HS-5 (cell line): ENCODE data around the gene ZNF506.
"Not testable (repeated sequence)": the region's sequence is repeated elsewhere in the genome, so short reads cannot be mapped to it uniquely, and the experiment has no call there.

Source experiments
- DNase-seq: peaks from one replicate; pipeline ENCODE4 v3.0.0-alpha.2; 2012; ENCODE audit warnings: low read depth

Gene ZNF506

DNA sequence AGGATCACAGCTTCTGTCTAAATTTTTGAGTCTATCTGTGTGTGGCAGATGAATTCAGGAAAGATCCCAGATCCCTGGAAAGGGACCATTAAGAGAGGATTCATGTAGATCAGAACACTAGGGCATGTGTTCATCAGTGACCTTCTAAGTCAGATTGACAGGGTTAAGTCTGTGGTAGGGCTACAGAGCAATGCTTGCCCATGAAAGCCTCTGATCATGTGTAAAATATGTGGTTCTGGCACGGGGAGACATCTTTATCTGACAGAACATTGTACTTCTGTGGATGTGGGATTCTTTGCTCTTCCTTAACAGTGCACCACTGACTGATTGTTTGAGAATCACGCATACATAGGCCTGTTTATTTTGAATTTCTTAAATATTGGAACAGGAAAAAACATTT, 42.9 kb downstream of the ZNF506 start:
- DNase-seq, result no peak

DNA sequence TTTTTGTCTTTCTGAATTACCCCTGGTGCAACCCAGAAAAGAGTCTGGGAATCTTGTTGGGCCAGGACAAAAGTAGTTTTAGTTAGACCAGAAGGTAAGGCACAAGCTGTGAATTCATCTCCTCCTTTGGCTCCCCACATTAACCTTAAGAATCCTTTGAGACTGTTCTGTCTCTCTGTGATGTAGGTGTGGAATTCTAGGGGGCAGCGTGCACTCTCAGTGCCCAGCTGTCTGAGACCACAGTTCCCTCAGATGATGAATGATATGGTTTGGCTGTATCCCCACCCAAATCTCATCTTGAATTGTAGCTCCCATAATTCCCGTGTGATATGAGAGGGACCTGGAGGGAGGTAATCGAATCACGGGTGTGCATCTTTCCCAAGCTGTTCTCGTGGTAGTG, 43.9 kb downstream of the ZNF506 start:
- DNase-seq, result no peak

DNA sequence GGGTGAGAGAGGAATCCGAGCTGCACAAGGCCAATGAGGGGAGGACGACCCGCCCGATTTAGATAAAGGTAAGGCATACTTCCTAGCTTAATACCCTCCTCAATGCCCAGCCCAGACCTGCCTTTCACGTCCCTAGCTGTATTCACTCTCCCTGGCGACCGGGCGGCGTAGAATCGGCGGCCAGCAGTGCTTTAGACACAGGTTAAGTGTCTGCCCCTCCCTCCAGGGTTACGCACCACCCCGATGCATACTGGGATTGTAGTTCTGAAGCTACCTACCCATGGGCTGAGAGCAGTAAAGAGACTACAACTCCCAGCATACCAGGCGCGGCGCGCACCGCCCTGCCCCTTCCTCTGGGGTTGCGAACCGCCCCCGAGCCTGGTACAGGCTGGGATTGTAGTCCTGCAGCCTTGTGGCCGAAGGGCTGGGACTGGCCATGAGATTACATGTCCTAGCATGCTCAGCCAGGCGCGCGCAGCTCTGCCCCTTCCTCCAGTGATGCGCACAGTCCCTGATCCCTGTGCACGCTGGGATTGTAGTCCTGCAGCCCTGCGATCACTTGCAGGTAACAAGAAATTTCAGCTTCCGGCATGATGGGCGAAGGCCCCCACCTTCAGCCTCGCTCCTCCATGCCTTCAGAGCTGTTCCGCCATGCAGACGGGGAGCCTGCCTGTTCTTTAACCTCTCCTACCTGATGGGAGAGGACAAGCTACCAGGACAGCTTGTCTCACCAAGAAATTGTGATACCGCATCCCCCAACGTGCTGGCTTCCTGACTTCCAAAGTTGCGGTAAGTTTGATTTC, 45.1 kb downstream of the ZNF506 start:
- DNase-seq, result peak; percentile 91

DNA sequence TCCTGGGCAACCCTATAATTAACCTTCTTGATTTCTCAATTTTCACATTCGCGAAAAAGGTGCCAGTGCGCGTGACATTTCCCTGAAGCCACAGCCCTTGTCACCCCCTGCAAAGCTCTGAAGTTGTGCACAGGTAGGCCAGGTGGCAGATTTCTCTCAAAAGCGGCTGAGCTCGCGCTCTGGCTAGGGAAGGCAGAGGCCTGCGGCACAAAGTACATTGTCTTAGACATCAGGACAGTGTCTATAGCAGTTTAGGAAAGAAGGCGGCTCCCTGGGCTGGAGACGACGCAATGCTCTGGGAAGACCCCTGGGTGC, 45.7 kb downstream of the ZNF506 start:
- no peak for DNase-seq

DNA sequence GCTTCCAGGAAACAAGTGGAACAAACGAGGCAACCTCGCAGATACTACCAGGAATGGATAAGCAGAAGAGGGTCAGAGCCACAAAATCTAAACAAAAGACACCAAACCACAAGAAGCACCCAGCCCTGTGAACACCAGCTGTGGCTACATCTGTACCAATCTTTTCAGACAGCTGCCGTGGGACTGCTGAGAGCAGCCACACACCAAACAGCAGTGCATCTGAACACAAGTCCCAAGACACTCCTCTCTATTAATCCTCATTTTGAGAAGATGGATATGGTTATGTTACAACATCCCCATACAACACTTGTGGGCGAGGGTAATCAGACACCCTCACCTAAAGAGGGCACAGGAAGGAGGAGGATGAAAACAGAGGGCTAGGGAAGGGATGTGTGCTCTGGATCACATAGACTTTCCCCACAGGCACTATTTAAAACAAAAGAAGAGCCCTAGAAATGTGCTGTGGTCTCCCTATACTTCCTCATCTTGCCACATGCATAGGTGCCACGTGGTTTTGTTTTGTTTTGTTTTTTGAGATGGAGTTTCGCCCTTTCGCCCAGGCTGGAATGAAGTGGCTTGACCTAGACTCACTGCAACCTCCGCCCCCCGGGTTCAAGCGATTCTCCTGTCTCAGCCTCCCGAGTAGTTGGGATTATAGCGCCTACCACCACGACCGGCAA, 47.1 kb downstream of the ZNF506 start:
- DNase-seq, result no peak

DNA sequence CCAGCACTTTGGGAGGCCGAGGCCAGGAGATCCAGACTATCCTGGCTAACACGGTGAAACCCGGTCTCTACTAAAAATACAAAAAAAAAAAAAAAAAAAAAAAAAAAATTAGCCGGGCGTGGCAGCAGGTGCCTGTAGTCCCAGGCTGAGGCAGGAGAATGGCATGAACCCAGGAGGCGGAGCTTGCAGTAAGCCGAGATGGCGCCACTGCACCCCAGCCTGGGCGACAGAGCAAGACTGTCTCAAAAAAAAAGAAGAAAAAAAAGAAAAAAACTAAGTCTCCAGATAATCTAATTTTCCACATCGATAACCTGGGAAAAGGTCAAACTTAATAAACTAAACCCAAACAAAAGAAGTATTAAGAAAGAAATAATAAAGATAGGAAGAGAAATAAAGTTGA, 49.6 kb downstream of the ZNF506 start:
- DNase-seq, result not testable (repeated sequence)

DNA sequence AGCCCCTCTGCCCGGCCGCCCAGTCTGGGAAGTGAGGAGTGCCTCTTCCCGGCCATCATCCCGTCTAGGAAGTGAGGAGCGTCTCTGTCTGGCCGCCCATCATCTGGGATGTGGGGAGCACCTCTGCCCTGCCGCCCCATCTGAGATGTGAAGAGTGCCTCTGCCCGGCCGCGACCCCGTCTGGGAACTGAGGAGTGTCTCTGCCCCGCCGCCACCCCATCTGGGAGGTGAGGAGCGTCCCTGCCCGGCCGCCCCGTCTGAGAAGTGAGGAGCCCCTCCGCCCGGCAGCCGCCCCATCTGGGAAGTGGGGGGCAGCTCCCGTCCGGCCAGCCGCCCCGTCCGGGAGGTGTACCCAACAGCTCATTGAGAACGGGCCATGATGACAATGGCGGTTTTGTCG, 51.6 kb downstream of the ZNF506 start:
- DNase-seq, result not testable (repeated sequence)

DNA sequence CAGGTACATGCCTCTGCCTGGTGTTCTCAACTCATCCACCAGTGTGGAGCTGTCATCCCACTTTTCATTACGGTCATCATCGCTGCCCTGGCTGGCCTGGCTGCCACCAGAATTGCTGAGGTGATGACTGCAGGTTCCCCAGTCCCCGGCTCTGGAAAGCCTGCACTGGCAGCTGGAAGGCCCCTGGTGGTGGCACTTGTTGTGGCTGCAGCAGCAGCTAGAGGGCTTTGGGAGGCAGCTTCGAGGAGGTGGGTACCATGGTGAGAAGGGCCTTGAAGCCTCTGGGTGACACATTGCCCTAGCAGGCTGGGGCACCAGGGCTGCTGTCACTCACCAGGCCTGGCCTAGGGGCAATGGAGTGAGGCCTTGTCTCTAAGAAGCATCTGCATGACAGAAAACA, 63.4 kb downstream of the ZNF506 start:
- DNase-seq, result no peak

DNA sequence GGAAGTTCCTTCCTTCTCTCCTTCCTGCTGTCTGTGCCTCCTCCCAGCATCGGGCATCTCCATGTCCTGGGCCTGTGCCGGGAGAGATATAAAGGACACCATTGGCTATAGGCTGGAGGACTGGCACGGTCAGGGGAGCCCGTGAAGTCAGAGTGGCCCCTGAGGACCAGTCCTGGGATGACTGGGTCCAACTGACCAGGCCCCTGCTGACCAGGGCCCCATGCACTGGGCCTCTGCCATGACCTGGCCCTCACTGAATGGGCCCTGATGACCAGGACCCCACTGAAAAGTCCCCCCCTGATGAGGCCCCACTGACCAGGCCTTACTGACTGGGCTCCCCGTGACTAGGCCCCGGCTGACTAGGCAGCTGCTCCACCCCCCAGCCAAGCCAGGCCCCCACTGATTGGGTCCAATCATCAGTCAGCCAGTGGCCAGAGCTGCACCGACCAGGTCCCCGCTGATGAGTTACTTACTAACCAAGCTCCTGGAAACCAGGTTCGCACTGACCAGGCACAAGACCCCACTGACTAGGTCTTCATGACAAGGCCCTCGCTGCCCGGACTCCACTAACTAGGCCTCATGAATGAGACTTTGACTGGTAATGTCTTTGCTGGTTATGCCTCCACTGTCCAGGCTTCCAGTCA, 68.7 kb downstream of the ZNF506 start:
- DNase-seq, result no peak

DNA sequence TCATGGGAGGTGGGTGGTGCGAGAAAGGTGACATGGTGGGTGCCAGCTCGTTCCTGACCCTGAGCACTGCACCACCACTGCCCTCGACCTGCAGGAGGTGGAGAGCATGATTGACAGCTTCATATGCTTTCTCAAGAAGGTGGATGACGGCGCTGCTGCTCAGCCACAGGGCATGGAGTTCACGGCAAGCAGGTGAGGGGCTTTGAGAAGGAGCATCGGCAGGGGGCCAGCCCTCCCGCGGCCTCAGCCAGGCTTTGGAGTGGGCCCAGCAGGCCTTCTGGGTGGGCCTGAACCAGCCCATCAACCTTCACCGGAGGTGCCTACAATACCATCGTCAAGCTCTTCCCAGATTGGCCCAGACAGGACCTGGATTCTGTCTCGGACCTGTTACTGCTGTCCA, 69.7 kb downstream of the ZNF506 start:
- DNase-seq, result no peak

DNA sequence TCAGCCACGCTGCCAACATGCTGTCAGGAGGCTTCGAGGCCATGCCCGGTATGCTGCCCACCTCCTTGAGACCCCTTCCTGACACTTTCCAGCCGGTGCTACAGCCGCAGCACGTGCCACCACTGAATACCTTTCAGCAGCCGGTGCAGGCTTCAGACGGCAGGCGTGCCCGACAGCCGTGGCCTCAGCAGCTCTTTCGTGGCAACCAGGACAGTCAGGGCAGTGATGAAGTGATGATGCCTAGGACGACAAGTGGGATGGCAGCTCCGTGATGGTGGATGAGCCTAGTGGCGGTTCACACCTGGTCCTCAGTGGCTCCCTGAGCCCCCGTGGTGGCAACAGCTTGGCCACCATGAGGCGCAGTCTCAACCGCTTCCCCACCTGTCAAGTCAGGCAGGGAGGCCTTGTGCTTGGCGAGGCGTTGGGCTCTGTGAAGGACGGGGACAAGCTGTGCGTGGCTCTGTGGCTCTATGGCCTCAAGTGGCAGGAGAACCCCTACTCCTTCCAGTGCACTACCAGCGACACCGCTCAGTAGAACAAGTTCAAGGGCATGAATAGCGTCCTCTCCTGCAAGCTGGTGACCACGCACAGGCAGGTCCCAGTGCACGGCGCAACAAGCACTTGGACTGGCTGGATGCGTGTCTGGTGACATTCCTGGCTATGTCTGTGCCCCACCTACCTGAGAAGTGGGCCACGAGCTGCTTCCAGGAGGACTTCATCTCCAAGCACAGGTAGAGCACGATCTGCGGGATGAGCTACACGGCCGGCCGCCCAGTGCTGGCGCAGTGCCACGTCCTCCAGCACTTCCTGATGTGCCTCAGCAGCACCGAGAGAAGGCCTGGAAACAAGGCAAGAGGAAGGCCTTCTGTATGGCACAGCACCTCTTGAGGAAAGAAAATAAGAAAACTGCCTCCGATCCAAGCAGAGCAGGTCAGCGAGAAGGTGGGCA, 70.4 kb downstream of the ZNF506 start:
- no peak for DNase-seq

DNA sequence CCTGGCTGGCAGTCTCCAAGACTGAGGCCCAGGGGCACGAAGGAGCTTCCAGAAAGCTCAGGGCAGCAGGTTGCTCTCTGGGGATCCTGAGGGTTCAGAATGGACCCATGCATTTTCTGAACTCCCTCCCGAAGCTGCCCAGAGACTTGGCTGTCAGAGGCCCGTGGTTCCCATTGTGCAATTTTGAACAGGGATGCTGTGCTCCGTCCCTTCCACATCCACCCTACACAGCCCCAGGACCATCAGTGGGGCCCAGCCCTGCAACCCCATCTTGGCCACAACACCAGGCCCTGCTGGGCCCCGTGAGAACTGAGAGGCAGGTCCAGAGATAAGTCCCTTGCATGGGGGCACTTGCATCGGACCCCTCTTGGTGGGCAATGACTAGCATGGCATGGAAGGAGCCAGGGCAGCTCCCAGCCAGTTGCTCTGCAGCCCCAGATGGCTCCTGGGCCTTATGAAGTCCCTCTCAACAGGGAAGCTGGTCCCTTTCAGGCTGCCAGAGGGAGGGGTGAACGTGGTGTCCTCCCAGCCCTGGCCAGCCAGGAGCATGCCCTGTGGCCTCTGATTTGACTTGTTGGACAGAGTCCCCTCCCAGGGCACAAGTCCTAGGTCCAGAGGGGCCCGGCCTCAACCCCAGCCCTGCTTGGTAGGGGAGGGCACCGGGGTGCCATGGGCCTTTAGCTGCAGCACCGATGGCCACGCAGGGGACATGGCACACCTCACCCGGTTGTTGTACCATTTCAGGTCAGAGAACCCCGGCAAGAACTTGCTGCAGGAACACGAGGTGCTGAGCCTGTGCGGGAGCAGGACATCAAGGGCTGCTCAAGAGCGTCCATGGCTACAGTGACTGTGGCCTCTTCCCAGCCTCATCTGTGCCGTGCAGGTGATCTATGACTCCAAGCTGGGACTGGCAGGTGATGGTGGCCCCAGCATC, 71.4 kb downstream of the ZNF506 start:
- no peak for DNase-seq

DNA sequence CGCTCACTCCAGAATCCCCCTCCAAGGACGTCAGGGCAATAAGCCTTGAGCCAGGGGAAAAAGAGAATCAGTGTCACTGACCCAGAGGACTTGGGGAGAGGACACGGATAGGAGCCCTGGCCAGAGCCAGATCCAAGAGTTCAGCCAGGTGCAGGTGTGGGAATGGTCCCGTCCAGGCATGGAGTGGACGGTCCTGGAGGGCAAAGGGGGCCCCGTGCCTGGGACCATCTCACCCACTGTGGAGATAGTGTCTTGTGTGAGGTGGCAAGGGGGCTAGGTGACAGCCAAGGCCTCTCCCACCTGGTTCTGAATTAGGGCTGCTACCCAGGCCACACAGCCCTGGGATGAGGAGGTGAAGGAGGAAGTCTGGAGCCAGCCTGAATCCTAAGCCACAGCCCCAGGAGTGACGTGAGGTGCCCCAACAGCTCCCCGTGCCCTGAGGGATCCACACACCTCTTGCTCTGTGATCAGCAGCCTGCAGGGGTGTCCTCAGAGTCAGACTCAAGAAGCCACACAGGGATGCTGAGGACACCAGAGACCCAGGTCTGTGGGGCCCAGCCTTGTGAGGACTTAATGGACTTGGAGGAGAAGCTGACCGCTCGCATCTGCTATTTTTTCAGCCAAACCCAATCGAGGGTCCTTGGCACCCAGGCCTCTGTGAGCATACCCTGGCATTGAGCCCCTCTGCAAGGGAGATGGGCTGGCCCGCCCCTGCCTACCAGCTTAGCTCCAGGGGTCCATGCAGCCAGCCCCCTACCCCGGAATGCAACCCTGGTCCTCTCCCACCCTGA, 72.2 kb downstream of the ZNF506 start:
- DNase-seq, result no peak

DNA sequence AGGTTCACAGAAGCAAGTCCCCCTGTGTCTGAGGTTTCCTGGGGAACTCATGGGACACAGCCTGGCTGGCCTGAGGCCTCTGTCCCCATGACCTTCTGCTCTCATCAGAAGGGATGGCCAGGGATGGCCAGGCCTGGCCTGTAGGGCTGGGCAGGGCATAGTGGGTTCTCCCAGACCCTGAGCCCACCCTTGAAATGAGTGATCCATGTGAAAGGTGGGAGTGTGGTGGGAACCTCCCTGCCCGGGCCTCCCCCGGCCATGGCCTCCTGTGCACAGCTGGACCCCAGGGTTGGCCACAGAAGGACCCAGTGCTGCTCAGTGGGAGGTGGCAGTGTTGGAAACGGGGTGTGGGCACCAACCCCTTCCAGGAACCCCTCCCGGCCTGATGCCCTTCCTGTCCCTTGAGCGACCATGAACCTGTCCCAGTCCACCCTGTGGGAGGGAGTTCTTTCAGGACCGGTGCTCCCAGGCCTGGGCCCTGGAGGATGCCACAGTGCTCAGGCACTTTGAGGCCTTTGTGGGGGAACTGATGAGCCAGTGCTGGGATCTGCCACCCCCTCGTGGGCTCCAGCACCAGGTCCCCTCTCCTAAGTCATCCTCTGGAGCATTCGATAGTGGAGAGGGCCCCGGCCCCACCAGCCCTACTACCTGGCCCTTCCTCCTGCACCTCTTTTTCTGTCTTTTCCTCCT, 73.2 kb downstream of the ZNF506 start:
- DNase-seq, result no peak

DNA sequence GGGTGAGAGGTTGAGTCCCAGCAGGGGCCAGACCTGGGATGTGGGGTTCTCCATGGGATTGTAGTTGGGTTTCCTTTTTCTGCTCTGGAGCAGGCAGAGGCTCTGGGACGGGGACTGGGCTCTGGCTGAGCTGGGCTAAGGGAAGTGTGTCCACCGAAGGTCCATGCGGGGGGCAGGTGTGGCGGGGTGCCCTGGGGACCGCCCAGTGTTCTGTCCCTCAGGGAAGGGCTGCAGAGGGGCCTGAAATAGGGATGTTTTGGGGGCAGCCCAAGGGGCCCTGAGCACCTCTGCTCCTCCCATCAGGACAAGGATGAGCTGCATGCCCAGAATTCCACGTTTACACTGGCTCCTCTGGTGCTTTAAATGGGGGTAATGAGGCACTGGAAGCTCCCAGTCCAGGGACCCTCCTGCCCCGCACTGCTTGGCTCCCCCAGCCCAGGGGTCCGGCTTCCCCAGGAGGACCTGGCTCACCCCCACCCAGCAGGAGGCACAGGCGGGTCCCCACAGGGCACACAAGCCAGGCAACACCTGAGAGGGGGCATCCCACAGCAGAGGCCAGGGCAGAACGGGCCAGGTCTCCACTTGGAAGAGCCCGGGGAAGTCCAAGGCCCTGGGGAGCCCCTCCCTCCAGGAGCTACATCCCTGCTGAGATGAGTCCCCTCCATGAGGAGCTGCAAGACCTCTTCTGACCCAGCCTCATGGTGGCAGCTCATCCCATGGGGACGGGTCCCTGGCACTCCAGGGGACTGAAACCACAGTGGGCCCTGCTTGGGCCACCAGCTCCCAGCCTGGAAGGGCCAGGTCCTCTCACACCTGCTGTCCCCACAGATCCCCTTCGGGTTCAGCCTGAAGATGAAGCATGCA, 74.0 kb downstream of the ZNF506 start:
- DNase-seq, result no peak

DNA sequence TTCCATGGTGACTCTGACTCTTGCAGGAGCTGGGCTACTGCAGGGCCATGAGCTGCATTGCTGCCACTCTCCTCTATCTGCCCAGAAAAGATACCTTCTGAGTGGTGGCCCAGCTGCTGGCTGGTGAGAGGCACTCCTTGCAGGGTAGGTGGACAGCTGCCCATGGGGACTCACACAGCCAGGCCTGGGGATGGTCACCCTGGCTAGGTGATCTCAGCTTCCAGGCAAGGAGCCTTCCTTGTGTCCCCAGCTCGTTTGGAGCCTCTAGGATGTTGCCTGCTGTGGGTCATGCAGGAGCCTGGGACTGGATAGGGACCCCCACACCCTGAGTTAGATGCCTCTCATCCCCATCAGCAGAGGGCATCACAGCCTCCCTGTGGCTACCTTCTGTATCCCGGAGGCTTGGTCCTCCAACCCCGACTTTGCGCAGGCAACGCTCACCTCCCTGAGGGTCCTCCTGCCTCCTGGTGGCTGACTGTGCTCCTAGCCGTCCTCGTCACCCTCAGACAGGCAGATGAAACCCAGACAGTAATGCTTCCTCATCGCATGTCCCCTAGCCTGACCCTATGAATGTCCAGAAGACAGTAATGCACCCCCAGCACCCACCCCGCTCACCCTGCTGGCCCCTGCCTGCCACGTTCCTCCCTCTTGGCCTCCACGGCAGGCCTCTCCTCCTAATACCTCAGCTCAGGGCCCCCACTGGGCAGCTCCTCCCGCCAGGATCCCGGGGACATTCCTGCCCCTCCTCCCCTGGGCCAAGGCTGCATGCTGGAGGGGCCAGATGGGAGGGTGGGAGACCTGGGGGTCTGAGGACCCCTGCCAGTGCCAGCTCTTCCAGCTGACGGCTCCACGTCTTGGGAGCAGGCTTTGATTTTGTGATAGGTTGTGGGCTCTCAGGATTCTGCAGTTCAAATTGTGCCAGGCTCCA, 75.0 kb downstream of the ZNF506 start:
- DNase-seq, result no peak

DNA sequence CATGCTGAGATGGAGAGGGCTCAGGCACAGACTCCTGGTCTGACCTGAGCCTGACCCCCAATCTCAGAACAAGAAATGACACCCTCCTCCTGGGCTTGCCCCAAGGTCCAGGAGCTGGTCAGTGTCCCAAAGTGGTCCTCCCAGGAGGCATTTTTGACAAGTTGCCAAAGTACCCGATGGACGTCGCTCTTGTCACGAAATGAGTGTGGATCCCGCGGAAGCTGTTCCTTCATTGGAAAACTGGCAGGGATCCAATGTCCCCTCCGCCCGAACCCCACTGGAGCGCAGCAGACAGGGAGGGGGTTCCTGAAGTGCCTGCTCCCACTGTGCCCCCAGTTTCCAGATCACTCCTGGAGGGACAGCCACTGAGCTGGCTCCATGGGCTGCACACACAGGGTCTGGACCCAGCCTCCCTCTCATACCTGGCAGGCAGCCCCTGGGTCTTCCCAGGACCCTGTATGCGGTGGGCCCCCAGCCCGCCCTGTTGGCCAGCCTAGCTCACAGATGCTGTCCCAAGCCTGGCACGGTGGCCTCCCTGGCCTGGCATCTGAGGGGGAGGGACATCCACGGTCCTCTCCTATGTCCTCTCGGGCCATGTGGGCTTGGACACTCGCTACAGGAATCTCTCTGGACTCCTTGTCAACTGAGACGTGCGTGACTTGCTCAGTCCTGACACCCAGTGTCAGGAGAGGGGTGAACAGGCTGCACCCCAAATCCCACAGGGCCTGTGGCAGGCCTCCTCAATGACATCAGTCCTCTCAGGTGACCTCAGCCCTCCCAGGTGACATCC, 75.9 kb downstream of the ZNF506 start:
- DNase-seq, result no peak
